ENCODE results near the gene KLHL3.

DNA sequence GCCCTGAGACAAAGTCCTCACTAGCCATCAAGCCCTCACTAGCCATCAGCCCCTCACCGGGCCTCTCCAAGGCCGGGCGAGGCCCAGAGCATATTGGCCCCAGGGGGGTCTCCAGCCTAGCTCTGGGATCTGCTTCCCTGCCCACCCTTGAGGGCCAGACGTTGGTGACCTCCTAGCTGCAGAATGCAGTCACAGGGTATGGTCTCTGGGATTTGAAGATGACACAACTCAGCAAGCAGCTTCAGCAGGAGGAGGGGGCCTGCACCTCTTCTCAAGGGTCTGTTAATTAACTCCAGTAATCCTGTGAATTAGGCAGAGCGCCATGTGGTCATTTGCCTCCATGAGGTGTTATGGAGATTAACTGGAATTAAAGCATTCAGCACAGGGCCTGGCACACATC lies 119.8 kb downstream of the KLHL3 start:
- no peak for TF ChIP-seq NR2C2 (CRISPR knock-in tag; IDR thresholded peaks at IDR 0.05)
- TF ChIP-seq, protein P1, sequence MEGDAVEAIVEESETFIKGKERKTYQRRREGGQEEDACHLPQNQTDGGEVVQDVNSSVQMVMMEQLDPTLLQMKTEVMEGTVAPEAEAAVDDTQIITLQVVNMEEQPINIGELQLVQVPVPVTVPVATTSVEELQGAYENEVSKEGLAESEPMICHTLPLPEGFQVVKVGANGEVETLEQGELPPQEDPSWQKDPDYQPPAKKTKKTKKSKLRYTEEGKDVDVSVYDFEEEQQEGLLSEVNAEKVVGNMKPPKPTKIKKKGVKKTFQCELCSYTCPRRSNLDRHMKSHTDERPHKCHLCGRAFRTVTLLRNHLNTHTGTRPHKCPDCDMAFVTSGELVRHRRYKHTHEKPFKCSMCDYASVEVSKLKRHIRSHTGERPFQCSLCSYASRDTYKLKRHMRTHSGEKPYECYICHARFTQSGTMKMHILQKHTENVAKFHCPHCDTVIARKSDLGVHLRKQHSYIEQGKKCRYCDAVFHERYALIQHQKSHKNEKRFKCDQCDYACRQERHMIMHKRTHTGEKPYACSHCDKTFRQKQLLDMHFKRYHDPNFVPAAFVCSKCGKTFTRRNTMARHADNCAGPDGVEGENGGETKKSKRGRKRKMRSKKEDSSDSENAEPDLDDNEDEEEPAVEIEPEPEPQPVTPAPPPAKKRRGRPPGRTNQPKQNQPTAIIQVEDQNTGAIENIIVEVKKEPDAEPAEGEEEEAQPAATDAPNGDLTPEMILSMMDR (IDR thresholded peaks at IDR 0.05): no peak
- TF ChIP-seq, protein P2, sequence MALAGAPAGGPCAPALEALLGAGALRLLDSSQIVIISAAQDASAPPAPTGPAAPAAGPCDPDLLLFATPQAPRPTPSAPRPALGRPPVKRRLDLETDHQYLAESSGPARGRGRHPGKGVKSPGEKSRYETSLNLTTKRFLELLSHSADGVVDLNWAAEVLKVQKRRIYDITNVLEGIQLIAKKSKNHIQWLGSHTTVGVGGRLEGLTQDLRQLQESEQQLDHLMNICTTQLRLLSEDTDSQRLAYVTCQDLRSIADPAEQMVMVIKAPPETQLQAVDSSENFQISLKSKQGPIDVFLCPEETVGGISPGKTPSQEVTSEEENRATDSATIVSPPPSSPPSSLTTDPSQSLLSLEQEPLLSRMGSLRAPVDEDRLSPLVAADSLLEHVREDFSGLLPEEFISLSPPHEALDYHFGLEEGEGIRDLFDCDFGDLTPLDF (CRISPR knock-in tag; IDR thresholded peaks at IDR 0.05): no peak
- TF ChIP-seq ESRRA (CRISPR knock-in tag; IDR thresholded peaks at IDR 0.05; ENCODE audit: borderline replicate concordance): no peak
- TF ChIP-seq JUN (CRISPR knock-in tag; IDR thresholded peaks at IDR 0.05): no peak
- no peak for TF ChIP-seq TEAD4 (CRISPR knock-in tag; IDR thresholded peaks at IDR 0.05)
